Ascending aorta (tissue), 2 donors: ENCODE results near the gene KDM4D. TPM values are rescaled to one million over a fixed set of nuclear protein-coding genes. Genes with fewer than 3 reads are reported as not detected.
"Not testable (repeated sequence)": the region's sequence is repeated elsewhere in the genome, so short reads cannot be mapped to it uniquely, and the experiment has no call there.

Source experiments
- DNase-seq, 2 donors: peaks; one replicate each; pipeline ENCODE4 v3.0.0-alpha.2; 2019; ENCODE audit warnings: low spot score in 2 of 2
- H3K27ac ChIP-seq, 2 donors: fragments of 200-600 bp; sonication (generic); one replicate each; pipeline ENCODE4 v1.5.1; 2016 to 2017; ENCODE audit warnings: mild to moderate bottlenecking in 1 of 2
- H3K27me3 ChIP-seq: fragments of 200-600 bp; sonication (generic); one replicate; pipeline ENCODE4 v1.5.1; 2017
- H3K36me3 ChIP-seq, 2 donors: fragments of 200-600 bp; sonication (generic); one replicate each; pipeline ENCODE4 v1.5.1; 2016
- H3K4me1 ChIP-seq, 2 donors: fragments of 200-600 bp; sonication (generic); one replicate each; pipeline ENCODE4 v1.5.1; 2016 to 2017; ENCODE audit warnings: mild to moderate bottlenecking in 1 of 2
- H3K4me3 ChIP-seq, 2 donors: fragments of 200-600 bp; sonication (generic); one replicate each; pipeline ENCODE4 v1.5.1; 2016 to 2017; ENCODE audit warnings: mild to moderate bottlenecking in 1 of 2
- H3K9me3 ChIP-seq, 2 donors: fragments of 200-600 bp; sonication (generic); one replicate each; pipeline ENCODE4 v1.5.1; 2016
- CTCF ChIP-seq, 3 experiments: fragments of 200-600 bp in 2 of 3; fragments of 450-650 bp in 1 of 3; sonication (generic) in 2 of 3; IDR thresholded peaks; one replicate each; pipeline ENCODE4 v1.5.1; 2016 to 2019; ENCODE audit warnings: antibody characterized with exemption in 3 of 3, mild to moderate bottlenecking in 1 of 3, moderate library complexity in 1 of 3
- intact Hi-C: fragments of 100-400 bp; cut with DNase I; formaldehyde crosslinking; loops from one replicate; pipeline ENCODE4 v1.15.1; 2023
- total RNA-seq: library from RNA; depleted of rRNA; stranded (reverse); fragments of >200 nt; gene quantifications from one replicate; pipeline ENCODE4 v1.1.0, GENCODE V29; 2016

The KDM4D gene
- total RNA-seq, 1 donor from 2014 or later: not detected

- intact Hi-C loops: no loop called here
- H3K9me3 ChIP-seq: no peaks in the 10 kb centered on the region
- DNase-seq: no peak
Measured at GRCh38 chr11:95024958-95025357, 51.4 kb downstream of the KDM4D start, which contains the start of gene KDM4E. Gene KDM4E, plus strand, starts transcription at chr11:95025258. Its CDS starts 300 bp downstream, at chr11:95025558.

GRCh38 chr11:95025594-95025993 is 52.1 kb downstream of the KDM4D start:
- H3K9me3 ChIP-seq, DNase-seq, H3K27ac ChIP-seq, H3K36me3 ChIP-seq, intact Hi-C loops, H3K27me3 ChIP-seq, H3K4me3 ChIP-seq, H3K4me1 ChIP-seq: not testable (repeated sequence)

More at GRCh38 chr11:95024958-95025357, 51.4 kb downstream of the KDM4D start, which contains the start of gene KDM4E:
- H3K4me1 ChIP-seq: no peaks in the 10 kb centered on the region
- H3K4me3 ChIP-seq: no peak within 1 kb of the TSS
- H3K36me3 ChIP-seq: no peaks in the 10 kb centered on the region
- no peaks in the 10 kb centered on the region for H3K27me3 ChIP-seq
- no peak for TF ChIP-seq CTCF (IDR thresholded peaks at IDR 0.05)
- no peak within 1 kb of the TSS for H3K27ac ChIP-seq

GRCh38 chr11:95028357-95028756 is 54.8 kb downstream of the KDM4D start:
- no peak overlapping the region for H3K4me3 ChIP-seq
- no peaks in the 10 kb centered on the region for H3K27me3 ChIP-seq
- DNase-seq: no peak
- H3K4me1 ChIP-seq: no peaks in the 10 kb centered on the region
- TF ChIP-seq CTCF (IDR thresholded peaks at IDR 0.05): no peak
- no peaks in the 10 kb centered on the region for H3K9me3 ChIP-seq
- intact Hi-C loops: no loop called here
- no peaks in the 10 kb centered on the region for H3K36me3 ChIP-seq
- H3K27ac ChIP-seq: no peak overlapping the region

GRCh38 chr11:95033051-95033450 is 59.5 kb downstream of the KDM4D start:
- no peak for DNase-seq
- Histone ChIP-seq H3K27me3 (no peaks in the 10 kb centered on the region), H3K9me3 (no peaks in the 10 kb centered on the region), H3K27ac (no peak overlapping the region), H3K4me3 (no peak overlapping the region), H3K36me3 (no peaks in the 10 kb centered on the region), H3K4me1 (no peaks in the 10 kb centered on the region)
- intact Hi-C loops: no loop called here
- no peak for TF ChIP-seq CTCF (IDR thresholded peaks at IDR 0.05)

- no peaks in the 10 kb centered on the region for H3K27me3 ChIP-seq
- intact Hi-C loops: no loop called here
- DNase-seq: no peak
- H3K4me1 ChIP-seq: no peaks in the 10 kb centered on the region
- H3K27ac ChIP-seq: no peak overlapping the region
- H3K4me3 ChIP-seq: no peak overlapping the region
- no peaks in the 10 kb centered on the region for H3K36me3 ChIP-seq
- no peak for TF ChIP-seq CTCF (IDR thresholded peaks at IDR 0.05)
- no peaks in the 10 kb centered on the region for H3K9me3 ChIP-seq
Measured at GRCh38 chr11:95035316-95035715, 61.8 kb downstream of the KDM4D start.

- intact Hi-C loops, H3K27ac ChIP-seq, H3K27me3 ChIP-seq, DNase-seq, H3K9me3 ChIP-seq, H3K36me3 ChIP-seq, H3K4me1 ChIP-seq: not testable (repeated sequence)
- peak overlapping the region; percentile 5 to 48 for H3K4me3 ChIP-seq
Measured at GRCh38 chr11:95037356-95038035, 64.0 kb downstream of the KDM4D start.

GRCh38 chr11:95042239-95042638 is 68.7 kb downstream of the KDM4D start:
- Histone ChIP-seq H3K4me3 (no peak overlapping the region), H3K27ac (no peak overlapping the region), H3K36me3 (no peaks in the 10 kb centered on the region), H3K4me1 (no peaks in the 10 kb centered on the region), H3K27me3 (no peaks in the 10 kb centered on the region), H3K9me3 (no peaks in the 10 kb centered on the region)
- no peak for DNase-seq
- intact Hi-C loops: no loop called here
- TF ChIP-seq CTCF (IDR thresholded peaks at IDR 0.05): no peak
